ENCODE results near the gene SCGB2B2.
"Not testable (repeated sequence)": the region's sequence is repeated elsewhere in the genome, so short reads cannot be mapped to it uniquely, and the experiment has no call there.

SCGB2B2 gene

GRCh38 chr19:34668077-34668689 lies 8.8 kb downstream of the SCGB2B2 start:
- DNase-seq = not testable (repeated sequence)

GRCh38 chr19:34667349-34668076 lies 9.4 kb downstream of the SCGB2B2 start:
- no peak for DNase-seq

GRCh38 chr19:34666958-34667265 lies 10.0 kb downstream of the SCGB2B2 start:
- DNase-seq = no peak

GRCh38 chr19:34666200-34666957 lies 10.6 kb downstream of the SCGB2B2 start:
- no peak for DNase-seq

- DNase-seq = not testable (repeated sequence)
Observed at GRCh38 chr19:34665275-34665674, 11.7 kb downstream of the SCGB2B2 start.

- DNase-seq = no peak
Observed at GRCh38 chr19:34664870-34665269, 12.1 kb downstream of the SCGB2B2 start.

GRCh38 chr19:34664168-34664567 lies 12.8 kb downstream of the SCGB2B2 start:
- no peak for DNase-seq

- peak in 3 of 5 donors; percentile 21 to 43 (median 40) for DNase-seq
Observed at GRCh38 chr19:34662919-34663318, 14.0 kb downstream of the SCGB2B2 start.

GRCh38 chr19:34661357-34661756 lies 15.6 kb downstream of the SCGB2B2 start:
- no peak for DNase-seq

GRCh38 chr19:34655651-34656050 lies 21.3 kb downstream of the SCGB2B2 start:
- DNase-seq = no peak

- no peak for DNase-seq
Observed at GRCh38 chr19:34654796-34655195, 22.2 kb downstream of the SCGB2B2 start.

- DNase-seq = no peak
Observed at GRCh38 chr19:34651747-34652146, 25.2 kb downstream of the SCGB2B2 start.

- DNase-seq = no peak
Observed at GRCh38 chr19:34649886-34650543, 26.9 kb downstream of the SCGB2B2 start.

- no peak for DNase-seq
Observed at GRCh38 chr19:34645551-34645950, 31.4 kb downstream of the SCGB2B2 start.

GRCh38 chr19:34644991-34645461 lies 31.9 kb downstream of the SCGB2B2 start:
- no peak for DNase-seq

GRCh38 chr19:34642241-34642640 lies 34.7 kb downstream of the SCGB2B2 start:
- no peak for DNase-seq

- peak in 4 of 5 donors; percentile 50 to 73 (median 54) for DNase-seq
Observed at GRCh38 chr19:34639491-34640085, 37.4 kb downstream of the SCGB2B2 start.

GRCh38 chr19:34633802-34634201 lies 43.2 kb downstream of the SCGB2B2 start:
- no peak for DNase-seq
